Tibial artery (tissue), 4 donors: ENCODE data around the gene ZNF556.

Experiments used
- DNase-seq, 2 donors: peaks; one replicate each; pipeline ENCODE4 v3.0.0-alpha.2; 2019
- H3K27ac ChIP-seq, 2 donors: fragments of 200-600 bp; sonication (generic) in 1 of 2; 1 replicate in 1 of 2; 2 replicates in 1 of 2; pipeline ENCODE4 v1.5.1; 2018 to 2019; ENCODE audit warnings: mild to moderate bottlenecking in 1 of 2
- H3K27me3 ChIP-seq, 2 donors: fragments of 200-600 bp; sonication (generic) in 1 of 2; one replicate each; pipeline versions ENCODE4 v1.5.1 to v1.6.0; 2016 to 2019
- H3K36me3 ChIP-seq, 3 donors: fragments of 200-600 bp; sonication (generic) in 2 of 3; one replicate each; pipeline ENCODE4 v1.5.1; 2016 to 2019; ENCODE audit warnings: mild to moderate bottlenecking in 2 of 3
- H3K4me1 ChIP-seq, 4 donors: fragments of 200-600 bp; sonication (generic) in 2 of 4; 1 replicate in 3 of 4; 2 replicates in 1 of 4; pipeline ENCODE4 v1.5.1; 2016 to 2019
- H3K4me3 ChIP-seq, 2 donors: fragments of 200-600 bp; sonication (generic) in 1 of 2; 1 replicate in 1 of 2; 2 replicates in 1 of 2; pipeline ENCODE4 v1.5.1; 2018 to 2019; ENCODE audit warnings: mild to moderate bottlenecking in 2 of 2
- H3K9me3 ChIP-seq, 3 donors: fragments of 200-600 bp; sonication (generic) in 1 of 3; one replicate each; pipeline ENCODE4 v1.5.1; 2016 to 2019
- CTCF ChIP-seq, 2 experiments: fragments of 200-600 bp in 1 of 2; fragments of 450-650 bp in 1 of 2; IDR thresholded peaks; one replicate each; pipeline ENCODE4 v1.5.1; 2017 to 2019; ENCODE audit warnings: antibody characterized with exemption in 2 of 2, mild to moderate bottlenecking in 1 of 2, moderate library complexity in 1 of 2
- intact Hi-C: fragments of 100-400 bp; cut with DNase I; formaldehyde crosslinking; loops from one replicate; pipeline ENCODE4 v1.15.0; 2023; ENCODE audit warnings: low total_unique reads

The ZNF556 gene

GRCh38 chr19:2848616-2849015, 18.5 kb upstream of the ZNF556 start:
- peaks cover 56 to 74% (median 64%) of the 10 kb centered on the region in 3 donors for H3K36me3 ChIP-seq
- no peaks in the 10 kb centered on the region for H3K4me1 ChIP-seq
- no peak for DNase-seq
- H3K27me3 ChIP-seq = no peaks in the 10 kb centered on the region
- peaks cover 11 to 79% (median 55%) of the 10 kb centered on the region in 3 donors for H3K9me3 ChIP-seq
- TF ChIP-seq CTCF (IDR thresholded peaks at IDR 0.05) = no peak
- H3K4me3 ChIP-seq = no peak overlapping the region
- intact Hi-C loops = no loop called here
- no peak overlapping the region for H3K27ac ChIP-seq

GRCh38 chr19:2850256-2850925, 16.7 kb upstream of the ZNF556 start:
- no peak for DNase-seq
- TF ChIP-seq CTCF (IDR thresholded peaks at IDR 0.05) = no peak
- Histone ChIP-seq H3K9me3 (peaks cover 11 to 97% (median 73%) of the 10 kb centered on the region in 3 donors), H3K4me3 (no peak overlapping the region), H3K36me3 (peaks cover 74 to 83% (median 77%) of the 10 kb centered on the region in 3 donors), H3K4me1 (no peaks in the 10 kb centered on the region), H3K27me3 (no peaks in the 10 kb centered on the region), H3K27ac (no peak overlapping the region)
- intact Hi-C loops = no loop called here

- intact Hi-C loops = no loop called here
Observed at GRCh38 chr19:2852598-2852997, 14.5 kb upstream of the ZNF556 start.

GRCh38 chr19:2853015-2853606, 14.0 kb upstream of the ZNF556 start:
- peaks cover 73 to 91% (median 76%) of the 10 kb centered on the region in 3 donors for H3K36me3 ChIP-seq

More at GRCh38 chr19:2852598-2852997, 14.5 kb upstream of the ZNF556 start:
- no peak for TF ChIP-seq CTCF (IDR thresholded peaks at IDR 0.05)
- H3K4me3 ChIP-seq = no peak overlapping the region
- H3K4me1 ChIP-seq = no peaks in the 10 kb centered on the region
- no peak for DNase-seq
- H3K9me3 ChIP-seq = peaks cover 11 to 100% (median 90%) of the 10 kb centered on the region in 3 donors
- H3K27me3 ChIP-seq = no peaks in the 10 kb centered on the region
- peaks cover 73 to 86% (median 74%) of the 10 kb centered on the region in 3 donors for H3K36me3 ChIP-seq
- no peak overlapping the region for H3K27ac ChIP-seq

GRCh38 chr19:2854849-2855248, 12.3 kb upstream of the ZNF556 start:
- TF ChIP-seq CTCF (IDR thresholded peaks at IDR 0.05) = no peak
- Histone ChIP-seq H3K36me3 (peaks cover 77 to 96% (median 83%) of the 10 kb centered on the region in 3 donors), H3K27me3 (no peaks in the 10 kb centered on the region), H3K4me3 (no peak overlapping the region), H3K27ac (no peak overlapping the region), H3K4me1 (no peaks in the 10 kb centered on the region), H3K9me3 (peaks cover 11 to 100% (median 98%) of the 10 kb centered on the region in 3 donors)
- intact Hi-C loops = no loop called here
- DNase-seq = no peak

More at GRCh38 chr19:2853015-2853606, 14.0 kb upstream of the ZNF556 start:
- no peaks in the 10 kb centered on the region for H3K27me3 ChIP-seq
- intact Hi-C loops = no loop called here
- H3K27ac ChIP-seq = no peak overlapping the region
- no peak for DNase-seq
- TF ChIP-seq CTCF (IDR thresholded peaks at IDR 0.05) = no peak
- no peaks in the 10 kb centered on the region for H3K4me1 ChIP-seq
- peaks cover 11 to 100% (median 95%) of the 10 kb centered on the region in 3 donors for H3K9me3 ChIP-seq
- no peak overlapping the region for H3K4me3 ChIP-seq
